Activated CD4-positive, alpha-beta memory T cell treated with anti-CD3 and anti-CD28 coated beads, Interleukin-2, amount 10 ng/mL, durations not matched to agents 7 days and 5 days (primary cell): ENCODE results near the gene NID1. TPM values are rescaled to one million over a fixed set of nuclear protein-coding genes. Genes with fewer than 3 reads are reported as not detected.
A peak's percentile ranks its signal among the peaks of the same experiment; 100 is the strongest.
"Not testable (repeated sequence)": the region's sequence is repeated elsewhere in the genome, so short reads cannot be mapped to it uniquely, and the experiment has no call there.

Experiments used
- CTCF ChIA-PET: fragments of 350-600 bp; sonication (Branson Sonifier 250); formaldehyde crosslinking; loops from one replicate; lab custom pipeline; 2021; ENCODE audit warnings: antibody characterized with exemption, inconsistent platforms; lab: Charles Lee
- POLR2A ChIA-PET: fragments of 350-600 bp; sonication (Branson Sonifier 250); formaldehyde crosslinking; loops from one replicate; lab custom pipeline; 2021; ENCODE audit warnings: antibody characterized with exemption; lab: Charles Lee
- DNase-seq: peaks from one replicate; pipeline ENCODE4 v3.0.0-alpha.2; 2020
- H3K27ac Mint-ChIP-seq: one replicate; pipeline ENCODE4 v1.8.0; 2021; ENCODE audit warnings: mild to moderate bottlenecking, mixed read lengths
- H3K27me3 Mint-ChIP-seq: one replicate; pipeline ENCODE4 v1.8.0; 2021; ENCODE audit warnings: mixed read lengths
- H3K36me3 Mint-ChIP-seq: one replicate; pipeline ENCODE4 v1.8.0; 2021; ENCODE audit warnings: low read depth, mixed read lengths
- H3K4me1 Mint-ChIP-seq: one replicate; pipeline ENCODE4 v1.8.0; 2021; ENCODE audit warnings: mixed read lengths
- H3K4me3 Mint-ChIP-seq: one replicate; pipeline ENCODE4 v1.8.0; 2021; ENCODE audit warnings: mild to moderate bottlenecking, mixed read lengths
- H3K9me3 Mint-ChIP-seq: one replicate; pipeline ENCODE4 v1.8.0; 2021; ENCODE audit warnings: mixed read lengths
- total RNA-seq, 2 experiments: library from RNA; stranded (reverse); gene quantifications; one replicate each; pipeline ENCODE4 v1.2.3, GENCODE V29; 2021

NID1 gene
- total RNA-seq, 2 experiments from 2014 or later = 0.45 TPM

DNA sequence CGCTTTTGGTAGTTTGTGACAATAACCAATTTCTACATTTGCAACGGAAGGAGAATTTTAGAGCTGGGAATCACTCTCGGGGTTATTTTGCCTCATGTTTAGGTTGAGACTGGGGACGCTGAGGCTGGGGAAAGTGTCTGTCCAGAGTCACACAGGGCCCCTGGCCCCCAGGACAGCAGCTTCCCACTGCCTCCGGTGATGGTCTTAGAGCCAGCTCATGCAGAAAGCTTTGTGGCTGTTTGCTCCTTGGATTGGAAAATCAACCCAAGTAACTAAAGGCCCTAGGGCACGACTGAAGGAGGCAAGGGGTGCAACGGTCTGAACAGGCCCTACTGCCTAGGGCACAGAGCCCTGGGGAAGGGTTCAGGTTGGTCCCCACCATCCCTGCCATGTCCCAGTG lies 72.0 kb downstream of the NID1 start:
- Mint-ChIP-seq H3K36me3 (peaks cover 14% of the 10 kb centered on the region), H3K9me3 (peaks cover 18% of the 10 kb centered on the region), H3K27me3 (peaks cover 4% of the 10 kb centered on the region), H3K27ac (no peak overlapping the region), H3K4me3 (no peak overlapping the region), H3K4me1 (peaks cover 23% of the 10 kb centered on the region)
- CTCF ChIA-PET = no interaction called here
- POLR2A ChIA-PET = no interaction called here
- DNase-seq = no peak

DNA sequence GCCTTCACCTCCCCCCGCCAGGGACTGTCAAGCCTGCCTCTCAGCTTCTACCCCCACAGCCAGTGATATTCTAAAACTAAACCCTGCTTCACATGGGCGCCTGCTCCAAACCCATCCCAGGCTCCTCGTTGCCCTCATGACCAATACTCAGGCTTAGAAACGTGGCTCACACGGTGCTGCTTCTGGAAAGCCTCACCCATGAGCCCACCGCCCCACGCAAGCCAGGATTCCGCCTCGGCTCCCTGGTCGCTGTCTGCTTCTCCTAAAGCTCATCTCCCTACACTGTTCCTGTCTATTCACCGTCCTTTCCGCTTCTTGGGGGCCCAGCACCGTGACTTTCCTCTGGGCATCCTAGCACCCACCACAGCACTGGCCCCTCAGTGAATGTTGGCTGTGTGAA lies 72.5 kb downstream of the NID1 start:
- peaks cover 18% of the 10 kb centered on the region for H3K9me3 Mint-ChIP-seq
- H3K36me3 Mint-ChIP-seq = peaks cover 14% of the 10 kb centered on the region
- H3K4me3 Mint-ChIP-seq = no peak overlapping the region
- H3K27ac Mint-ChIP-seq = no peak overlapping the region
- peaks cover 19% of the 10 kb centered on the region for H3K4me1 Mint-ChIP-seq
- peaks cover 7% of the 10 kb centered on the region for H3K27me3 Mint-ChIP-seq
- DNase-seq = no peak
- ChIA-PET CTCF (no interaction called here), POLR2A (no interaction called here)

DNA sequence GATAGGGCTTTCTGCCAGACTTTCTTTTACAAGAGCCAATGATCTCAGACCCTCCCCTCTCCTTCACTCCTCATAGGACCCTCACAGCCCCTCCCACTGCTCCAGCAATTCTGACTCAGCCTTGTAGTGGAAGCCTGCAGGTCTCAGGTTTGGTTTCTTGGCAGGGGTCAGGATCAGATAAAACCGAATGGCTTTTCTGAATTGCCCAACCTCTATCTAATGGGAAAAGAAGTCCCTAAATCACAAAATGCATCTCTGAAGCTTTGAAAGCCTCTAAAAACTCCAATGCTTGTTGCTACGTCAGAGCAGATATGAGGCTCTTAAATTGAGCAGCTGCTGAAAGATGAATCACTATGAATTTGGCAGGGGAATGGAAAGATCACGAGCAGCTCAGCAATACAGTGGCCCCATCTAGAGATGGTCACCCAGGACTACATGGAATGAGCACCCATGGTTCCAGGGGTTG lies 74.5 kb downstream of the NID1 start:
- ChIA-PET POLR2A (no interaction called here), CTCF (no interaction called here)
- Mint-ChIP-seq H3K9me3 (peaks cover 18% of the 10 kb centered on the region), H3K4me1 (peaks cover 2% of the 10 kb centered on the region), H3K27me3 (peaks cover 7% of the 10 kb centered on the region), H3K27ac (no peak overlapping the region), H3K36me3 (peaks cover 11% of the 10 kb centered on the region), H3K4me3 (no peak overlapping the region)
- no peak for DNase-seq

DNA sequence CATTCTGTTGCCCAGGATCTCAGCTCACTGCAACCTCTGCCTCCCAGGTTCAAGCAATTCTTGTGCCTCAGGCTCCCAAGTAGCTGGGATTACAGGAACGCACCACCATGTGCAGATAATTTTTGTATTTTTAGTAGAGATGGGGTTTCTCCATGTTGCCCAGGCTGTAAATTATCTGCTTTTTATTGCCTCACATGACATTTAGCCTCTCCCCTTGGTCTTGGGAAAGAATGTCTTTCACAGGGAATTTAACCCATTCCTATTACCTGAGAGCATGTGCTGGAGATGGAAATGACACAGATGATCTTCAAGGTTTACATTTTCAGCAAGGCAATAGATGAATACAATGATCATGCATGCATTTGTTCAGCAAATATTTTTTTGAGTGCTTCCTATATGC lies 75.8 kb downstream of the NID1 start:
- Mint-ChIP-seq H3K4me3 (no peak overlapping the region), H3K4me1 (no peaks in the 10 kb centered on the region), H3K9me3 (peaks cover 18% of the 10 kb centered on the region), H3K27ac (no peak overlapping the region), H3K36me3 (peaks cover 11% of the 10 kb centered on the region), H3K27me3 (peaks cover 8% of the 10 kb centered on the region)
- DNase-seq = no peak
- ChIA-PET CTCF (interaction anchor here (0.6 to 0.7 kb wide), 2 partner anchors 17 to 415 kb away, joined by 3 to 4 read pairs; no protein-coding TSS in a partner anchor), POLR2A (no interaction called here)

DNA sequence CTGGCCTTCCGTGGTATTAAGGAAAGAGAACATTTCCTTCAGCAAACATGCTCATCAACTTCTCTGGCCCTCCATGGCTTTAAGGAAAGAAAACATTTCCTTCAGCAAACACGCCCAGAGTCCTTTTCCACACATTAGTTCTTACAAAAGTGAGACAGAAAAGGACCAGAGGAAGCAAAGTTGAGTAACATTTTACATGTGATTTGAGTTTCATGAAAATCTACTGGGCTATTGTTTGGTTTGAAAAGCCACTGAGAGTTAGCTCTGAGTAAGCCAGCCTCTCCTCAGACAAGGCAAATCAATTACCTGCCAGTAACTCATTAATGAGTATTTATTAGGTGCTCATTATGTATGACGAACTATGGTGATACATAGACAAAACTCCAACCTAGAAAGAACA lies 78.0 kb downstream of the NID1 start:
- Mint-ChIP-seq H3K36me3 (peaks cover 11% of the 10 kb centered on the region), H3K9me3 (peaks cover 18% of the 10 kb centered on the region), H3K4me3 (no peak overlapping the region), H3K4me1 (no peaks in the 10 kb centered on the region), H3K27ac (no peak overlapping the region), H3K27me3 (peaks cover 8% of the 10 kb centered on the region)
- ChIA-PET POLR2A (no interaction called here), CTCF (interaction anchor here (2.2 kb wide), 1 partner anchor 15 kb away, joined by 5 read pairs; no protein-coding TSS in a partner anchor)
- no peak for DNase-seq

DNA sequence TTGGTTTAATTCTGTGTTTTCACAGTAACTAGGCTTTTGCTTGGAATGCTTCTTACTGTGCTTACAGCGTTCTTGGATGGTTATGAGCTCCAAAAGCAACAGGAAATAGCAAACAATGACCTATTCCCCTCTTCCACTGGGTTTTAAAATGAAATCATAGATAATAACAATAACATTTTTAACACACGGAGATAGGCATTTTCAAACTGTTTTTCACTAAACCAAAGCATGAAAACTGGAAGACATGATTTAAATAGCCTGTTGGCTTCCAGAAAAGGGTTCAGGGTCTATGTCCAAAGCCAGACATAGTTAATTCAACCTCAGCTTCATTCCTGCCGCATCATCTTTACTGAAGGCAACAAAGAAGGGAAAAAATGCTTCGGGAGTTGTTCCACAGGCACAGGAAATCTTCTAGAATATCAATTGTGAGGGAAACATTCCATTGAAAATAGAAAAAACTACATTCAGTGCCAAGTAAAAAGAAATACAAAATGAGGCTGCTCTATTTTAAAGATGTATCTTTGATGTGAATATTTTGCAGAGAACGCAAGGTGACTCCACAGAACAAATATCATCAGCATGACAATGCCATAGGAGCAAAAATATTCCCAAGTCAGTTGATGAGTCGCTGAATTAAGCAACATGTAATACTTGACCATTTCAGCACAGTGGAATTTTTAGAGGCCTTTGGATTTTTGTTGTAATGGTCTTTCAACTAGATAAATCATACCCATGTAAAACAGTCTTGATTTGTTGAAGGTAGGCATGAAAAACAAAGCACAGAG lies 80.7 kb downstream of the NID1 start:
- DNase-seq = no peak
- H3K27me3 Mint-ChIP-seq = peaks cover 13% of the 10 kb centered on the region
- no peak overlapping the region for H3K27ac Mint-ChIP-seq
- ChIA-PET POLR2A (no interaction called here), CTCF (interaction anchor here (1.1 kb wide), 1 partner anchor 12 kb away, joined by 5 read pairs; no protein-coding TSS in a partner anchor)
- H3K36me3 Mint-ChIP-seq = no peaks in the 10 kb centered on the region
- H3K9me3 Mint-ChIP-seq = peaks cover 6% of the 10 kb centered on the region
- no peak overlapping the region for H3K4me3 Mint-ChIP-seq
- no peaks in the 10 kb centered on the region for H3K4me1 Mint-ChIP-seq

DNA sequence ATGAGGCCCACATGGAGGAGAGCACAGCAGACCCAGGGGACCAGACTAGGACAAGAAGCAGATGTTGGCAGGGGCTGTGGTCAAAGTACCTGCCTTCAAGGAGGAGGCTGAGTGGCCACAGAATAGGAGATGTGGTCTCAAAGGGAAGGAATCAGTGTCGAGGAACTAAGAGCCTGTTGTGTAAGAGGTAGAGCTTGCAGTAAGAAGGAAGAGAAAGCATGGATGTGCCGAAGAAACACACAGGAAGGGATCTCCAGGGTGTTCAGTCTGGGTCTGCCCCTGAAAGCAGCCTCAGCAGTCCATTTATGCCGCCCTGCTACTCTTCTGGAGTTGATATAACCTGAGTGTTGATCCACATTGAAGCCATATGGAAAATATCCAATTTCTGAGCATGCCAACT lies 83.9 kb downstream of the NID1 start:
- no peaks in the 10 kb centered on the region for H3K9me3 Mint-ChIP-seq
- H3K36me3 Mint-ChIP-seq = no peaks in the 10 kb centered on the region
- H3K4me3 Mint-ChIP-seq = no peak overlapping the region
- H3K27ac Mint-ChIP-seq = no peak overlapping the region
- CTCF ChIA-PET = no interaction called here
- DNase-seq = no peak
- no peaks in the 10 kb centered on the region for H3K4me1 Mint-ChIP-seq
- H3K27me3 Mint-ChIP-seq = peaks cover 11% of the 10 kb centered on the region
- POLR2A ChIA-PET = no interaction called here

DNA sequence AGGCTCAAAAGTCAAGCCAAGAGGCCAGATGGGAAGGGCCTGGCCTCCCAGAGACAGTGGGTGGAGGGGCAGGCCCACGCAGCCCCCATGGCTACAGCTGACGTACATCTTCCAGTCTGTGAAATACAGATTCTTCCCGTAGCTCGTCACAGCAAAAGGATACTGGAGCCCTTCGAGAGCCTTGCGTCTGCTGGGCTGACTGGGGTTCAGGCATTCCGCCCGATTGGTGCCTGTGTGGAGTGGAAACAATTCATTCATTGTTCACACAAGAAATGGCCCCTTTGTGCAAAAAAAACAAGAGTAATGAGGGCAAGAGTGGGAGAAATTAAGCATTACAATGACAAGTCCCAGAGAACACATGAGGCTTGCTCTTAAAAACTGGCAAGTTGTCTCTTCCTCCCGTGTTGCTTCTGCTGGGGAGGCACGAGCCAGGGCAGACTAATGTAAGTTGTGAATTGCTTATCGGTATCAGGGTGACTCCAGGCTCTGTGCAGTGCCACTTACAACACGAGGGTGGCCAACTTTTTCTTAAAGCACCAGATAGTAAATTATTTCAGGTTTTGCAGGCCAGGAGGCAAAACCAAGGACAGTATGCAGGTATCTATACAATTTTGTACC lies 85.1 kb downstream of the NID1 start:
- no peaks in the 10 kb centered on the region for H3K9me3 Mint-ChIP-seq
- no peak overlapping the region for H3K4me3 Mint-ChIP-seq
- no peaks in the 10 kb centered on the region for H3K36me3 Mint-ChIP-seq
- no peaks in the 10 kb centered on the region for H3K4me1 Mint-ChIP-seq
- ChIA-PET POLR2A (no interaction called here), CTCF (no interaction called here)
- DNase-seq = no peak
- no peak overlapping the region for H3K27ac Mint-ChIP-seq
- peaks cover 12% of the 10 kb centered on the region for H3K27me3 Mint-ChIP-seq

DNA sequence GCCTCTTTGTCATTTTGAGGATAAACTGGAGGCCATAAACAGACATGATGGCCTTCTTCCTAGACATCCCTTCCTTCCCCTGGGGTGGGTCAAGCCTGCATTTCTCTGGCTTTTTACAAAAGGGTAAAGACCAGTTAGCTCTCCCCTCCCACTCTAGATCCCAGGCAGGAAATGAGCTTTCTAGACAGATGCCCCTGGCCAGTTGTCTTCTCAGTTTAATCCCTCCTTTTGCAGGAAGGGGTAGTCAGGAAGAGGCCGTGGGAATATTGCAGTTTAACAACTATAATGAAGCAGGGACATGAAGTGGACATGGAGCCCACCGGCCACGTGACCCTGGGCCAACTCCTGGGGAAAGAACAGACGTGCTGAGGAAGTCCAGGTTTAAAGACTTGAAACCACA lies 85.7 kb downstream of the NID1 start:
- no peak overlapping the region for H3K27ac Mint-ChIP-seq
- H3K9me3 Mint-ChIP-seq = no peaks in the 10 kb centered on the region
- POLR2A ChIA-PET = no interaction called here
- no peak overlapping the region for H3K4me3 Mint-ChIP-seq
- DNase-seq = no peak
- H3K4me1 Mint-ChIP-seq = no peaks in the 10 kb centered on the region
- no peaks in the 10 kb centered on the region for H3K36me3 Mint-ChIP-seq
- H3K27me3 Mint-ChIP-seq = peaks cover 12% of the 10 kb centered on the region
- CTCF ChIA-PET = no interaction called here

DNA sequence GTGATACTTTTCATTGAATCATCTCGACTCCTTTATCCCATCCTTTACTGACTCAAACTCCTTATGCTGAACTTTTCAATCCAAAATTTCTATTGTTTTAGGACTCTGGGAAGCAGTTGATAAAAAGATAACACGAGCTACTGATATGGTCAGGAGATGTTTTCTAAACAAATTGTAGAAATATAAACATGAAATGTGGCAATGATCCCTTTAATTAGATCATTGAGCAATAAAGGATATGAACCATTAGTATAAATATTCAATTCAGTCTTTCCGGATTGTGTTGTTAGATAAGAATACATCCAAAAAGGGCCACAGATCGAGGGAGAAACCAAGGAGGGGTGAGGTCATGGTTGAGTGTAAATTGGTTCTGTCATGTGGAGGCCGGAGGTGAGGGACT lies 88.4 kb downstream of the NID1 start:
- Mint-ChIP-seq H3K9me3 (no peaks in the 10 kb centered on the region), H3K27me3 (peaks cover 17% of the 10 kb centered on the region), H3K27ac (no peak overlapping the region), H3K36me3 (no peaks in the 10 kb centered on the region), H3K4me1 (peaks cover 10% of the 10 kb centered on the region), H3K4me3 (no peak overlapping the region)
- ChIA-PET CTCF (interaction anchor here (0.6 kb wide), 1 partner anchor 58 kb away, joined by 3 read pairs; no protein-coding TSS in a partner anchor), POLR2A (no interaction called here)
- no peak for DNase-seq

DNA sequence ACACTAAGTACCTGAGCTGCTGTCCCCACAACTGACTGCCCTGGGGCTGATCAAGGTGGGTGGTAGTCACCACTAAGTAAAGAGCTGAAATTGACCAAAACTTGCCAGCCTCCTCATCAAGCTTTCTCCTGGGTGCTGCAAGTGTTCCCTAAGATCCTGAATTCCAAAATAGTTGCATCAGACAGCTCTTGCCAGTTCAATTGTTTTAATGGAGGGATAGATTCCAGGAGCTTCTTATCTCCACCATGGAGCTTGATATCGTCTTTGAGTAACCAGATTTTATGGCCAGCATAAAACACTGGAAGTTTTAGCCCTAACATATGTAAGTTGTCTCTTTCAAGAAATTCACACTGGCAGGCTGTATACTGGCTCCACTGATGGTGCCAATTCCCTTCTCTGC lies 90.3 kb downstream of the NID1 start:
- POLR2A ChIA-PET = interaction anchor here (1.5 to 1.8 kb wide), 2 partner anchors 109 to 470 kb away, joined by 5 to 6 read pairs; partner anchors contain the start of gene B3GALNT2
- CTCF ChIA-PET = interaction anchor here (1.0 to 5.1 kb wide), 3 partner anchors 25 to 192 kb away, joined by 3 to 88 read pairs (median 4); partner anchors contain the start of gene LYST
- Mint-ChIP-seq H3K4me1 (peaks cover 16% of the 10 kb centered on the region), H3K27ac (no peak overlapping the region), H3K36me3 (no peaks in the 10 kb centered on the region), H3K27me3 (peaks cover 12% of the 10 kb centered on the region), H3K4me3 (no peak overlapping the region), H3K9me3 (no peaks in the 10 kb centered on the region)
- no peak for DNase-seq

DNA sequence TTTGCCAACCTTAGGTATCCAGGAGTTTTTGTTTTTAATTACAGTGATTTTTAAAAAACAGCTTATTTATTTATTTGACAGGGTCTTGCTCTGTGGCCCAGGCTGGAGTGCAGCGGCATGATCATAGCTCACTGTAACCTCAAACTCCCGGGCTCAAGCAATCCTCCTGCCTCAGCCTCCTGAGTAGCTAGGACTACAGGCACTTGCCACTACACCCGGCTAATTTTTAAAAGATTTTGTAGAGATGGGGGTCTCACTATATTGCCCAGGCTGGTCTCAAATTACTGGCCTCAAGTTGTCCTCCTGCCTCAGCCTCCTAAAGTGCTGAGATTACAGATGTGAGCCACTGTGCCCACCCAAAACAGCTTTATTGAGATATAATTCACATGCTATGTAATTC lies 92.2 kb downstream of the NID1 start:
- not testable (repeated sequence) for H3K36me3 Mint-ChIP-seq, H3K9me3 Mint-ChIP-seq, H3K27ac Mint-ChIP-seq, DNase-seq
- ChIA-PET POLR2A (interaction anchor here (1.1 to 2.5 kb wide), 7 partner anchors 14 to 106 kb away, joined by 3 to 29 read pairs (median 4); partner anchors contain the start of gene LYST), CTCF (interaction anchor here (0.9 to 5.1 kb wide), 36 partner anchors 9 to 480 kb away, joined by 3 to 88 read pairs (median 6); partner anchors contain the start of genes B3GALNT2 and LYST)
- peaks cover 12% of the 10 kb centered on the region for H3K27me3 Mint-ChIP-seq
- peaks cover 16% of the 10 kb centered on the region for H3K4me1 Mint-ChIP-seq
- H3K4me3 Mint-ChIP-seq = peak overlapping the region; percentile 47

DNA sequence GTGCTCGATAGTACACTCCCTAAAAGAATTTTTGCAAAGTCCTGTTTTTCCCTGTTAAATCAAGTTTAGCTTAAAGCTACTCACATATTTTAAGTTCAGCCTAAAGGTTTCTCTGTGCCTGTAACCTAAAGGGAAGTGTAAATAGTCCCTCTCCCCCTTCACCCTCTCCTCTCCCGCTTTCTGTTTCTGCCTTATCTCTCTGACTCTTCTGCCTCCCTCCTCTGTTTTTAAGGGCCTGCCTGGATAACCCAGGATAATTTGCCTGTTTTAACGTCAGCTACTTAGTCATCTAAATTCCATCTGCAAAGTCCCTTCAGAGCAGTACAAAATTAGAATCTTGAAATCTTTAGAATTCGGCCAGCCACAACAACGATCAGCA lies 92.6 kb downstream of the NID1 start:
- Mint-ChIP-seq H3K4me1 (peaks cover 16% of the 10 kb centered on the region), H3K9me3 (no peaks in the 10 kb centered on the region), H3K4me3 (peak overlapping the region; percentile 47), H3K36me3 (no peaks in the 10 kb centered on the region), H3K27ac (peak overlapping the region; percentile 68), H3K27me3 (peaks cover 12% of the 10 kb centered on the region)
- POLR2A ChIA-PET = interaction anchor here (1.1 to 2.5 kb wide), 10 partner anchors 14 to 468 kb away, joined by 3 to 29 read pairs (median 4); partner anchors contain the start of genes B3GALNT2 and LYST
- no peak for DNase-seq
- CTCF ChIA-PET = interaction anchor here (0.6 to 5.1 kb wide), 71 partner anchors 9 to 867 kb away, joined by 3 to 88 read pairs (median 5); partner anchors contain the start of genes B3GALNT2, LYST and NID1
